A549 (cell line): ENCODE data around the gene RTRAF. TPM values are rescaled to one million over a fixed set of nuclear protein-coding genes. Genes with fewer than 3 reads are reported as not detected.

Source experiments
- ATAC-seq, 2 experiments: fragments of 200-7000 bp in 1 of 2; fragments of >200 bp in 1 of 2; cut with Nextera tagmentation in 1 of 2; cut with Tn5 transposase in 1 of 2; 3 replicates each; pipeline versions ENCODE4 v1.8.0 to v1.9.1; 2018 to 2020; ENCODE audit warnings: mild to moderate bottlenecking in 1 of 2, moderate library complexity in 1 of 2
- CTCF ChIA-PET: fragments of 300-600 bp; sonication (Branson Sonifier 250); formaldehyde crosslinking; extraction: SDS; loops from one replicate; lab custom pipeline; 2021; ENCODE audit warnings: antibody characterized with exemption, inconsistent platforms; lab: Yijun Ruan, JAX
- POLR2A ChIA-PET: fragments of 350-600 bp; formaldehyde crosslinking; extraction: SDS; loops from one replicate; lab custom pipeline; 2021; ENCODE audit warnings: antibody characterized with exemption, inconsistent platforms; lab: Yijun Ruan, JAX
- DNase-seq, 2 experiments: peaks; one replicate each; pipeline versions ENCODE4 v3.0.0 to v3.0.0-alpha.2; 2011 to 2016; ENCODE audit warnings: low read depth in 1 of 2, low spot score in 1 of 2
- FAIRE-seq: peaks from 2 replicates; lab custom pipeline; 2011; peaks lifted over from hg19 to GRCh38; lab: Jason Lieb, UNC
- H3K27ac ChIP-seq, 2 experiments: fragments of >200 bp; sonication (Bioruptor Twin); formaldehyde crosslinking; 3 replicates each; pipeline ENCODE4 v1.5.1; 2016 to 2017
- H3K4me1 ChIP-seq: fragments of >200 bp; sonication (Bioruptor Twin); formaldehyde crosslinking; 3 replicates; pipeline ENCODE4 v1.6.1; 2016
- H3K4me2 ChIP-seq: fragments of >200 bp; sonication (Bioruptor Twin); formaldehyde crosslinking; 3 replicates; pipeline ENCODE4 v1.6.1; 2016
- H3K4me3 ChIP-seq: fragments of >200 bp; sonication (Bioruptor Twin); formaldehyde crosslinking; 3 replicates; pipeline ENCODE4 v1.5.1; 2016
- H3K9me3 ChIP-seq: fragments of >200 bp; sonication (Bioruptor Twin); formaldehyde crosslinking; 3 replicates; pipeline ENCODE4 v1.6.1; 2016
- CHD2 ChIP-seq: fragments of 150-350 bp; IDR thresholded peaks from 2 replicates; pipeline ENCODE4 v1.6.1; 2014; ENCODE audit warnings: low read length; ENCODE audit not compliant: partially characterized antibody
- CHD4 ChIP-seq: fragments of 200-600 bp; sonication (generic); IDR thresholded peaks from 2 replicates; pipeline ENCODE4 v1.6.1; 2016; ENCODE audit warnings: antibody characterized with exemption, mild to moderate bottlenecking, borderline replicate concordance
- E2F6 ChIP-seq: IDR thresholded peaks from 2 replicates; pipeline ENCODE4 v1.6.1; 2012; ENCODE audit warnings: low read depth, borderline replicate concordance
- ELK1 ChIP-seq: fragments of 150-350 bp; IDR thresholded peaks from 2 replicates; pipeline ENCODE4 v1.6.1; 2014; ENCODE audit warnings: low read depth, mild to moderate bottlenecking, low read length
- EP300 ChIP-seq, 2 experiments: fragments of >200 bp; sonication (Bioruptor Twin); formaldehyde crosslinking; IDR thresholded peaks; 2 replicates in 1 of 2; 3 replicates in 1 of 2; pipeline ENCODE4 v1.6.1; 2016 to 2017
- HDAC2 ChIP-seq: fragments of 200-600 bp; sonication (generic); IDR thresholded peaks from 2 replicates; pipeline ENCODE4 v1.6.1; 2016
- HOXB13 ChIP-seq: fragments of 250-450 bp; sonication (Bioruptor Pico); IDR thresholded peaks from 2 replicates; pipeline ENCODE4 v1.5.0; 2020; ENCODE audit warnings: low read depth, mild to moderate bottlenecking, moderate library complexity
- HOXB5 ChIP-seq: fragments of 250-450 bp; sonication (Bioruptor Pico); IDR thresholded peaks from 2 replicates; pipeline ENCODE4 v1.5.0; 2020; ENCODE audit warnings: mild to moderate bottlenecking, moderate library complexity
- JUNB ChIP-seq: fragments of >200 bp; sonication (Bioruptor Twin); formaldehyde crosslinking; IDR thresholded peaks from 2 replicates; pipeline ENCODE4 v1.6.1; 2016
- KDM1A ChIP-seq: fragments of 200-600 bp; sonication (generic); IDR thresholded peaks from 2 replicates; pipeline ENCODE4 v1.6.1; 2016; ENCODE audit warnings: low read depth, mild to moderate bottlenecking
- MAFK ChIP-seq: fragments of 450-650 bp; IDR thresholded peaks from 2 replicates; pipeline ENCODE4 v1.6.1; 2014; ENCODE audit not compliant: partially characterized antibody
- MAX ChIP-seq: IDR thresholded peaks from 2 replicates; pipeline ENCODE4 v1.6.1; 2012
- MAZ ChIP-seq: fragments of 150-350 bp; IDR thresholded peaks from 2 replicates; pipeline ENCODE4 v1.6.1; 2014; ENCODE audit warnings: antibody characterized with exemption, low read depth, low read length, borderline replicate concordance
- MYC ChIP-seq: IDR thresholded peaks from 2 replicates; pipeline ENCODE4 v1.6.1; 2012; ENCODE audit warnings: mild to moderate bottlenecking, inconsistent platforms, low read length, improper control_type of control experiment, borderline replicate concordance
- NFE2L2 ChIP-seq: fragments of 150-350 bp; conservative IDR thresholded peaks from 2 replicates; pipeline ENCODE4 v1.6.1; 2014; ENCODE audit warnings: low read length
- NR3C1 ChIP-seq: fragments of >200 bp; sonication (Bioruptor Twin); formaldehyde crosslinking; IDR thresholded peaks from 3 replicates; pipeline ENCODE4 v1.6.1; 2017
- POLR2AphosphoS2 ChIP-seq: conservative IDR thresholded peaks from 2 replicates; pipeline ENCODE4 v1.6.1; 2012; ENCODE audit warnings: low read length, improper control_type of control experiment, inconsistent platforms
- RAD21 ChIP-seq, 2 experiments: fragments of >200 bp in 1 of 2; sonication (Bioruptor Twin) in 1 of 2; formaldehyde crosslinking in 1 of 2; IDR thresholded peaks in 1 of 2; conservative IDR thresholded peaks in 1 of 2; 2 replicates in 1 of 2; 3 replicates in 1 of 2; pipeline ENCODE4 v1.6.1; 2012 to 2018; ENCODE audit warnings: inconsistent platforms in 1 of 2
- RNF2 ChIP-seq: fragments of 200-600 bp; sonication (generic); IDR thresholded peaks from 2 replicates; pipeline ENCODE4 v1.6.1; 2016; ENCODE audit warnings: low read depth, mild to moderate bottlenecking, antibody characterized with exemption, moderate library complexity, borderline replicate concordance
- TP53 ChIP-seq: fragments of 250-450 bp; sonication (Bioruptor Pico); IDR thresholded peaks from 2 replicates; pipeline ENCODE4 v1.5.0; 2021; ENCODE audit warnings: mild to moderate bottlenecking, moderate library complexity
- USF2 ChIP-seq: fragments of 450-650 bp; IDR thresholded peaks from 2 replicates; pipeline ENCODE4 v1.6.1; 2014; ENCODE audit warnings: antibody characterized with exemption
- ZSCAN20 ChIP-seq: fragments of 250-450 bp; sonication (Bioruptor Pico); IDR thresholded peaks from 2 replicates; pipeline ENCODE4 v1.8.0; 2022; ENCODE audit warnings: mild to moderate bottlenecking, moderate library complexity
- WGBS: methylation state at CpG from one replicate; pipeline ENCODE4 v1.1.6; 2017; ENCODE audit errors: missing lambda C conversion rate; 5-methylcytosine and 5-hydroxymethylcytosine counted together
- polyA plus RNA-seq, 4 experiments: library from polyadenylated mRNA; depleted of rRNA in 3 of 4; stranded (reverse); fragments of >200 nt; fragmentation: RNase III in 1 of 4; extraction: RNeasy Plus Mini Kit Qiagen cat#74134 plus additional on column Dnase treatment in 1 of 4; gene quantifications; 2 replicates in 3 of 4; 3 replicates in 1 of 4; pipeline ENCODE4 v1.2.3, GENCODE V29; 2011 to 2017
- TF ChIP-seq, protein P1 (sequence below): fragments of >200 bp; sonication (Bioruptor Twin); formaldehyde crosslinking; IDR thresholded peaks from 2 replicates; pipeline ENCODE4 v1.6.1; 2016
- TF ChIP-seq, protein P2 (sequence below): fragments of >200 bp; sonication (Bioruptor Twin); formaldehyde crosslinking; IDR thresholded peaks from 3 replicates; pipeline ENCODE4 v1.6.1; 2016
- TF ChIP-seq, protein P3 (sequence below): fragments of 200-600 bp; sonication (generic); IDR thresholded peaks from 2 replicates; pipeline ENCODE4 v1.6.1; 2016; ENCODE audit warnings: antibody characterized with exemption, mild to moderate bottlenecking, moderate library complexity

RTRAF gene
- polyA plus RNA-seq, 2 of the 4 experiments (the other 2 are of a cell fraction): 271 to 341 TPM

DNA sequence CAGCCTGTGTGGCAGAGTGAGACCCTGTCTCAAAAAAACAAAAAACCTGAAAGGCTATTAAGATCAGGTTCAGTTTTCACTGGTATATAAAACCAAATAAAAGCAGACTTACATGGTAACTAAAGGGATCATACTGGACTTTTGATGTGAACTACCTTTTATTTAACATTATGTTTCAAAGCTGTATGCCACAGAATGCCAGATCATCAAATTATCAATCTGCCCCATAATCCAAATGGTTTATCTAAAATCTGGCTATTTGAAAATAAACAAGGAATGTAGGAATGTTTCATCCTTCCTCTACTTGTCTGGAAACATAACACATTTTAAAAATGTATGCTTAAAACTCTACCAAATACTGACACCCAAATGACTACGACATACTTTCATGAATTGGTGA, 65.3 kb downstream of the RTRAF start:
- WGBS: 2% methylated on average over 1 of the region's 1 CpG
- Histone ChIP-seq H3K27ac (no peak overlapping the region), H3K9me3 (no peaks in the 10 kb centered on the region), H3K4me2 (no peak overlapping the region), H3K4me3 (no peak overlapping the region), H3K4me1 (no peaks in the 10 kb centered on the region)
- FAIRE-seq (no peak), DNase-seq (no peak), ATAC-seq (no peak)
- POLR2A ChIA-PET: no interaction called here
- CTCF ChIA-PET: interaction anchor here (1.2 to 1.8 kb wide), 3 partner anchors 11 to 14 kb away, joined by 3 to 5 read pairs (median 4); partner anchors contain the start of gene NID2
- TF ChIP-seq MAX: no peak
- no peak for TF ChIP-seq POLR2AphosphoS2
- TF ChIP-seq MAFK: peak; percentile 64

DNA sequence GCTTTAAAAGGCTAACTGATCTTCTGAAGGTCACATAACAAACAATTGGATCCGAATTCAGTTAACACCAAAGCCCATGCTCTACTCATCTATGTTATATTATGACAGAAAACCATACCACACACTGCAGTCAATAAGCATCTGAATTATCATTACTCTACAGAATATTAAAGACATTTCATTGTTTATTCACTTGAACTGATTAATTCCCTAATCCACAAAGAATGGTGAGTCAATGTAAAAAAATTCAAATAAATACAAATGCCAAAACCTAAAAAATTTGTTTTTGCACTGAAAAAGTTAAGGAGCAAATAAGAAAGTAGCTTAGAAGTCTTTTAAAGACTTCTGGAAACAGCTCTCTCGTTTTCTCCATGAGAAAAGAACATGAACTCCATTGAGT, 65.8 kb downstream of the RTRAF start:
- TF ChIP-seq JUNB (no peak), EP300 (IDR thresholded peaks at IDR 0.05) (no peak), MAZ (no peak), CHD2 (no peak), NR3C1 (no peak), MYC (no peak), TP53 (CRISPR knock-in tag) (no peak), RAD21 (conservative IDR thresholded peaks at IDR 0.05 in 1 of 2, IDR thresholded peaks at IDR 0.05 in 1 of 2) (no peak), USF2 (no peak), NFE2L2 (no peak), MAX (no peak), E2F6 (no peak), ZSCAN20 (CRISPR knock-in tag) (no peak), ELK1 (no peak), KDM1A (no peak)
- TF ChIP-seq, protein P1, sequence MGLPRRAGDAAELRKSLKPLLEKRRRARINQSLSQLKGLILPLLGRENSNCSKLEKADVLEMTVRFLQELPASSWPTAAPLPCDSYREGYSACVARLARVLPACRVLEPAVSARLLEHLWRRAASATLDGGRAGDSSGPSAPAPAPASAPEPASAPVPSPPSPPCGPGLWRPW: no peak
- TF ChIP-seq, protein P2, sequence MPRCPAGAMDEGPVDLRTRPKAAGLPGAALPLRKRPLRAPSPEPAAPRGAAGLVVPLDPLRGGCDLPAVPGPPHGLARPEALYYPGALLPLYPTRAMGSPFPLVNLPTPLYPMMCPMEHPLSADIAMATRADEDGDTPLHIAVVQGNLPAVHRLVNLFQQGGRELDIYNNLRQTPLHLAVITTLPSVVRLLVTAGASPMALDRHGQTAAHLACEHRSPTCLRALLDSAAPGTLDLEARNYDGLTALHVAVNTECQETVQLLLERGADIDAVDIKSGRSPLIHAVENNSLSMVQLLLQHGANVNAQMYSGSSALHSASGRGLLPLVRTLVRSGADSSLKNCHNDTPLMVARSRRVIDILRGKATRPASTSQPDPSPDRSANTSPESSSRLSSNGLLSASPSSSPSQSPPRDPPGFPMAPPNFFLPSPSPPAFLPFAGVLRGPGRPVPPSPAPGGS: no peak
- ATAC-seq (no peak), FAIRE-seq (no peak), DNase-seq (no peak)
- H3K4me3 ChIP-seq: no peak overlapping the region
- H3K27ac ChIP-seq: no peak overlapping the region
- H3K4me2 ChIP-seq: no peak overlapping the region
- H3K4me1 ChIP-seq: no peaks in the 10 kb centered on the region
- POLR2A ChIA-PET: no interaction called here
- no peaks in the 10 kb centered on the region for H3K9me3 ChIP-seq
- CTCF ChIA-PET: interaction anchor here (0.6 to 1.8 kb wide), 3 partner anchors 9 to 16 kb away, joined by 3 to 5 read pairs (median 4); no protein-coding TSS in a partner anchor
- WGBS: 11% methylated on average over 2 of the region's 2 CpGs

DNA sequence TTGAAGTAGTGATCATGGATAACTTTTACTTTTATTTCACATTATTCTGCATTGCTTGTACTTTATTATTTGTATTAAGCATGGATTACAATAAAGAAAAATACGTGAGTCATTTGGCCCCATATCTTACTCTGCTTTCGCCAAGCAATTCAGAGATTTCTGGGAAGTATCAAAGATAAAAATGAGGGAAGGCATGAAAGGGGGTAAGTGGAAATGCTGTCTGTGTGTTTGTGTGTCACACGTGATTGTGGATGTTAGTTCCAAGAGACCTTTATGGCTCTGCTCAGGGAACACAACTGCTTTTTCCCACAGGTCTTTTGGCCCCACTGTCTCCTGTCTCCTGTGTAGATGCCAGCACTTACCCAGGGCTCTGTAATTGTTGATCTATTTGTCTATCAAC, 69.0 kb downstream of the RTRAF start:
- 58% methylated on average over 3 of the region's 3 CpGs for WGBS
- no peak overlapping the region for H3K4me2 ChIP-seq
- DNase-seq: no peak
- no peaks in the 10 kb centered on the region for H3K9me3 ChIP-seq
- H3K27ac ChIP-seq: no peak overlapping the region
- ATAC-seq: no peak
- FAIRE-seq: no peak
- ChIA-PET POLR2A (no interaction called here), CTCF (interaction anchor here (1.3 to 1.7 kb wide), 5 partner anchors 8 to 63 kb away, joined by 3 to 7 read pairs (median 5); partner anchors contain the start of gene NID2)
- no peaks in the 10 kb centered on the region for H3K4me1 ChIP-seq
- no peak overlapping the region for H3K4me3 ChIP-seq
- TF ChIP-seq MYC (no peak), HOXB5 (CRISPR knock-in tag) (no peak), HOXB13 (CRISPR knock-in tag) (no peak), USF2 (no peak), RNF2 (no peak), HDAC2 (no peak), CHD4 (no peak)
- TF ChIP-seq, protein P3, sequence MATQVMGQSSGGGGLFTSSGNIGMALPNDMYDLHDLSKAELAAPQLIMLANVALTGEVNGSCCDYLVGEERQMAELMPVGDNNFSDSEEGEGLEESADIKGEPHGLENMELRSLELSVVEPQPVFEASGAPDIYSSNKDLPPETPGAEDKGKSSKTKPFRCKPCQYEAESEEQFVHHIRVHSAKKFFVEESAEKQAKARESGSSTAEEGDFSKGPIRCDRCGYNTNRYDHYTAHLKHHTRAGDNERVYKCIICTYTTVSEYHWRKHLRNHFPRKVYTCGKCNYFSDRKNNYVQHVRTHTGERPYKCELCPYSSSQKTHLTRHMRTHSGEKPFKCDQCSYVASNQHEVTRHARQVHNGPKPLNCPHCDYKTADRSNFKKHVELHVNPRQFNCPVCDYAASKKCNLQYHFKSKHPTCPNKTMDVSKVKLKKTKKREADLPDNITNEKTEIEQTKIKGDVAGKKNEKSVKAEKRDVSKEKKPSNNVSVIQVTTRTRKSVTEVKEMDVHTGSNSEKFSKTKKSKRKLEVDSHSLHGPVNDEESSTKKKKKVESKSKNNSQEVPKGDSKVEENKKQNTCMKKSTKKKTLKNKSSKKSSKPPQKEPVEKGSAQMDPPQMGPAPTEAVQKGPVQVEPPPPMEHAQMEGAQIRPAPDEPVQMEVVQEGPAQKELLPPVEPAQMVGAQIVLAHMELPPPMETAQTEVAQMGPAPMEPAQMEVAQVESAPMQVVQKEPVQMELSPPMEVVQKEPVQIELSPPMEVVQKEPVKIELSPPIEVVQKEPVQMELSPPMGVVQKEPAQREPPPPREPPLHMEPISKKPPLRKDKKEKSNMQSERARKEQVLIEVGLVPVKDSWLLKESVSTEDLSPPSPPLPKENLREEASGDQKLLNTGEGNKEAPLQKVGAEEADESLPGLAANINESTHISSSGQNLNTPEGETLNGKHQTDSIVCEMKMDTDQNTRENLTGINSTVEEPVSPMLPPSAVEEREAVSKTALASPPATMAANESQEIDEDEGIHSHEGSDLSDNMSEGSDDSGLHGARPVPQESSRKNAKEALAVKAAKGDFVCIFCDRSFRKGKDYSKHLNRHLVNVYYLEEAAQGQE: no peak
